8988T (cell line): ENCODE measurements around the gene CCDC88B.

ENCODE experiments used
- DNase-seq: peaks from one replicate; pipeline ENCODE4 v3.0.0; 2011

Gene CCDC88B

GRCh38 chr11:64364911-64365310, 24.9 kb downstream of the CCDC88B start:
- no peak for DNase-seq

- DNase-seq = peak; percentile 56
Measured at GRCh38 chr11:64366751-64367150, 26.7 kb downstream of the CCDC88B start.

- DNase-seq = no peak
Measured at GRCh38 chr11:64367931-64368672, 28.1 kb downstream of the CCDC88B start.

- peak; percentile 44 for DNase-seq
Measured at GRCh38 chr11:64368673-64369074, 28.7 kb downstream of the CCDC88B start.

- DNase-seq = peak; percentile 52
Measured at GRCh38 chr11:64369440-64370421, 29.7 kb downstream of the CCDC88B start.

GRCh38 chr11:64371201-64371600, 31.2 kb downstream of the CCDC88B start:
- DNase-seq = peak; percentile 33

- peak; percentile 37 for DNase-seq
Measured at GRCh38 chr11:64372021-64372420, 32.0 kb downstream of the CCDC88B start.

GRCh38 chr11:64372802-64373597, 33.0 kb downstream of the CCDC88B start:
- DNase-seq = peak; percentile 69

GRCh38 chr11:64373598-64373974, 33.6 kb downstream of the CCDC88B start:
- no peak for DNase-seq

GRCh38 chr11:64376071-64376470, 36.1 kb downstream of the CCDC88B start:
- DNase-seq = no peak

- DNase-seq = no peak
Measured at GRCh38 chr11:64378335-64378880, 38.4 kb downstream of the CCDC88B start.

GRCh38 chr11:64379160-64379559, 39.2 kb downstream of the CCDC88B start:
- no peak for DNase-seq

GRCh38 chr11:64379817-64380709, 40.1 kb downstream of the CCDC88B start:
- DNase-seq = no peak

GRCh38 chr11:64381350-64381749, 41.3 kb downstream of the CCDC88B start:
- no peak for DNase-seq

- no peak for DNase-seq
Measured at GRCh38 chr11:64382047-64382446, 42.0 kb downstream of the CCDC88B start.

GRCh38 chr11:64382586-64382985, 42.6 kb downstream of the CCDC88B start:
- no peak for DNase-seq

- no peak for DNase-seq
Measured at GRCh38 chr11:64383580-64383979, 43.6 kb downstream of the CCDC88B start.

GRCh38 chr11:64384028-64384737, 44.2 kb downstream of the CCDC88B start:
- no peak for DNase-seq

GRCh38 chr11:64384981-64385944, 45.3 kb downstream of the CCDC88B start:
- no peak for DNase-seq
